Neural progenitor cell (in vitro differentiated cells): ENCODE measurements around the gene R3HDM2.

Experiments used
- EZH2 ChIP-seq: fragments of 200-600 bp; sonication (generic); IDR thresholded peaks from 2 replicates; pipeline ENCODE4 v1.6.1; 2017; ENCODE audit warnings: antibody characterized with exemption, mild to moderate bottlenecking, moderate library complexity
- TF ChIP-seq, protein P1 (sequence below): fragments of 200-600 bp; sonication (generic); IDR thresholded peaks from 2 replicates; pipeline ENCODE4 v1.5.1; 2017; ENCODE audit warnings: antibody characterized with exemption, mild to moderate bottlenecking

GRCh38 chr12:57213763-57214397 lies 217.0 kb downstream of the R3HDM2 start:
- TF ChIP-seq, protein P1, sequence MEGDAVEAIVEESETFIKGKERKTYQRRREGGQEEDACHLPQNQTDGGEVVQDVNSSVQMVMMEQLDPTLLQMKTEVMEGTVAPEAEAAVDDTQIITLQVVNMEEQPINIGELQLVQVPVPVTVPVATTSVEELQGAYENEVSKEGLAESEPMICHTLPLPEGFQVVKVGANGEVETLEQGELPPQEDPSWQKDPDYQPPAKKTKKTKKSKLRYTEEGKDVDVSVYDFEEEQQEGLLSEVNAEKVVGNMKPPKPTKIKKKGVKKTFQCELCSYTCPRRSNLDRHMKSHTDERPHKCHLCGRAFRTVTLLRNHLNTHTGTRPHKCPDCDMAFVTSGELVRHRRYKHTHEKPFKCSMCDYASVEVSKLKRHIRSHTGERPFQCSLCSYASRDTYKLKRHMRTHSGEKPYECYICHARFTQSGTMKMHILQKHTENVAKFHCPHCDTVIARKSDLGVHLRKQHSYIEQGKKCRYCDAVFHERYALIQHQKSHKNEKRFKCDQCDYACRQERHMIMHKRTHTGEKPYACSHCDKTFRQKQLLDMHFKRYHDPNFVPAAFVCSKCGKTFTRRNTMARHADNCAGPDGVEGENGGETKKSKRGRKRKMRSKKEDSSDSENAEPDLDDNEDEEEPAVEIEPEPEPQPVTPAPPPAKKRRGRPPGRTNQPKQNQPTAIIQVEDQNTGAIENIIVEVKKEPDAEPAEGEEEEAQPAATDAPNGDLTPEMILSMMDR, result no peak
- TF ChIP-seq EZH2, result no peak
